Chondrocyte (in vitro differentiated cells): ENCODE measurements around the gene HOXD13. TPM values are rescaled to one million over a fixed set of nuclear protein-coding genes. Genes with fewer than 3 reads are reported as not detected.

Experiments used
- DNase-seq: peaks from one replicate; pipeline ENCODE4 v3.0.0; 2021; ENCODE audit warnings: mixed read lengths, low spot score
- H3K27ac Mint-ChIP-seq: one replicate; pipeline ENCODE4 v1.8.0; 2021; ENCODE audit warnings: mild to moderate bottlenecking, moderate library complexity, mixed read lengths; ENCODE audit not compliant: unreplicated experiment
- H3K27me3 Mint-ChIP-seq: 2 replicates; pipeline ENCODE4 v1.8.0; 2021; ENCODE audit warnings: low read depth, mixed read lengths
- H3K36me3 Mint-ChIP-seq: 2 replicates; pipeline ENCODE4 v1.8.0; 2021; ENCODE audit warnings: low read depth, mixed read lengths
- H3K4me1 Mint-ChIP-seq: 2 replicates; pipeline ENCODE4 v1.8.0; 2021; ENCODE audit warnings: low read depth, mild to moderate bottlenecking, mixed read lengths
- H3K4me3 Mint-ChIP-seq: one replicate; pipeline ENCODE4 v1.8.0; 2021; ENCODE audit warnings: mild to moderate bottlenecking, moderate library complexity, mixed read lengths; ENCODE audit not compliant: unreplicated experiment
- H3K9me3 Mint-ChIP-seq: 2 replicates; pipeline ENCODE4 v1.8.0; 2021; ENCODE audit warnings: low read depth, mixed read lengths
- total RNA-seq: library from RNA; stranded (reverse); gene quantifications from 3 replicates; pipeline ENCODE4 v1.2.1, GENCODE V29; 2021
- TF ChIP-seq, protein P1 (sequence below): fragments of 200-600 bp; sonication (generic); IDR thresholded peaks from 2 replicates; pipeline ENCODE4 v1.5.0; 2021; ENCODE audit warnings: antibody characterized with exemption, mild to moderate bottlenecking, moderate library complexity

HOXD13 gene
- total RNA-seq, 1 donor from 2014 or later = not detected

DNA sequence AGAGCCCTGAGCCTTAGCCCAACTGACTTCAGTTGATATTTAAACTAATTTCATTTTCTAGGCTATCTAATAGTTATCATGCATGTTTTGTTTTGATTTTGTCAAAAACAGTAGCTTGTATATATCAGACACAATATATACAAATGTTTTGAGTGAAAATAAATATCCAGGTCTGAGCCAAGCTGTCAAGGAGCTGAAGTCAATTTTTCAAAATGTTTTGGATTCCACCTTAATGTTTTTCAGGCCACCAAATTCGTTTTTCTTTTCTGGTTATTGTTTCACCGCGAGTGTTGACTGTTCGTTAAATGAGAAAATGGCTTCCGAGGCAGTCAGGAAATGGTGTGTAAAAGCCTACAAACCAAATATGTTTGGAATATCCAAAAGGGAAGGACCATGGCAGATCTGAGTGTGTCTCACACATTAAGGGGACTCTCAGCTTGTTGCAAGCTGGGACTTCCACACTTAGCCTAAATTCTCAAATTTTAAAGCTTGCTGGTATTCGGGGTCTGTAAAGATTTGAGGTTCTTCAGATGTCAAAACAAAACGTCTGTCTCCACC, 9.9 kb downstream of the HOXD13 start:
- Mint-ChIP-seq H3K4me1 (peaks cover 30% of the 10 kb centered on the region), H3K27me3 (peaks cover 87% of the 10 kb centered on the region), H3K9me3 (no peaks in the 10 kb centered on the region), H3K4me3 (no peak overlapping the region), H3K36me3 (peaks cover 4% of the 10 kb centered on the region), H3K27ac (no peak overlapping the region)
- TF ChIP-seq, protein P1, sequence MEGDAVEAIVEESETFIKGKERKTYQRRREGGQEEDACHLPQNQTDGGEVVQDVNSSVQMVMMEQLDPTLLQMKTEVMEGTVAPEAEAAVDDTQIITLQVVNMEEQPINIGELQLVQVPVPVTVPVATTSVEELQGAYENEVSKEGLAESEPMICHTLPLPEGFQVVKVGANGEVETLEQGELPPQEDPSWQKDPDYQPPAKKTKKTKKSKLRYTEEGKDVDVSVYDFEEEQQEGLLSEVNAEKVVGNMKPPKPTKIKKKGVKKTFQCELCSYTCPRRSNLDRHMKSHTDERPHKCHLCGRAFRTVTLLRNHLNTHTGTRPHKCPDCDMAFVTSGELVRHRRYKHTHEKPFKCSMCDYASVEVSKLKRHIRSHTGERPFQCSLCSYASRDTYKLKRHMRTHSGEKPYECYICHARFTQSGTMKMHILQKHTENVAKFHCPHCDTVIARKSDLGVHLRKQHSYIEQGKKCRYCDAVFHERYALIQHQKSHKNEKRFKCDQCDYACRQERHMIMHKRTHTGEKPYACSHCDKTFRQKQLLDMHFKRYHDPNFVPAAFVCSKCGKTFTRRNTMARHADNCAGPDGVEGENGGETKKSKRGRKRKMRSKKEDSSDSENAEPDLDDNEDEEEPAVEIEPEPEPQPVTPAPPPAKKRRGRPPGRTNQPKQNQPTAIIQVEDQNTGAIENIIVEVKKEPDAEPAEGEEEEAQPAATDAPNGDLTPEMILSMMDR = no peak
- DNase-seq = no peak

- Mint-ChIP-seq H3K9me3 (no peaks in the 10 kb centered on the region), H3K4me3 (no peak overlapping the region), H3K27ac (no peak overlapping the region), H3K27me3 (peaks cover 79% of the 10 kb centered on the region), H3K36me3 (peaks cover 3% of the 10 kb centered on the region), H3K4me1 (peaks cover 23% of the 10 kb centered on the region)
- TF ChIP-seq, protein P1 = no peak
- no peak for DNase-seq
Measured at GRCh38 chr2:176103194-176103593, 10.7 kb downstream of the HOXD13 start.

- Mint-ChIP-seq H3K4me1 (peaks cover 25% of the 10 kb centered on the region), H3K27me3 (peaks cover 79% of the 10 kb centered on the region), H3K36me3 (peaks cover 3% of the 10 kb centered on the region), H3K4me3 (no peak overlapping the region), H3K9me3 (no peaks in the 10 kb centered on the region), H3K27ac (no peak overlapping the region)
- DNase-seq = no peak
- TF ChIP-seq, protein P1 = no peak
Measured at GRCh38 chr2:176103742-176104315, 11.3 kb downstream of the HOXD13 start.

DNA sequence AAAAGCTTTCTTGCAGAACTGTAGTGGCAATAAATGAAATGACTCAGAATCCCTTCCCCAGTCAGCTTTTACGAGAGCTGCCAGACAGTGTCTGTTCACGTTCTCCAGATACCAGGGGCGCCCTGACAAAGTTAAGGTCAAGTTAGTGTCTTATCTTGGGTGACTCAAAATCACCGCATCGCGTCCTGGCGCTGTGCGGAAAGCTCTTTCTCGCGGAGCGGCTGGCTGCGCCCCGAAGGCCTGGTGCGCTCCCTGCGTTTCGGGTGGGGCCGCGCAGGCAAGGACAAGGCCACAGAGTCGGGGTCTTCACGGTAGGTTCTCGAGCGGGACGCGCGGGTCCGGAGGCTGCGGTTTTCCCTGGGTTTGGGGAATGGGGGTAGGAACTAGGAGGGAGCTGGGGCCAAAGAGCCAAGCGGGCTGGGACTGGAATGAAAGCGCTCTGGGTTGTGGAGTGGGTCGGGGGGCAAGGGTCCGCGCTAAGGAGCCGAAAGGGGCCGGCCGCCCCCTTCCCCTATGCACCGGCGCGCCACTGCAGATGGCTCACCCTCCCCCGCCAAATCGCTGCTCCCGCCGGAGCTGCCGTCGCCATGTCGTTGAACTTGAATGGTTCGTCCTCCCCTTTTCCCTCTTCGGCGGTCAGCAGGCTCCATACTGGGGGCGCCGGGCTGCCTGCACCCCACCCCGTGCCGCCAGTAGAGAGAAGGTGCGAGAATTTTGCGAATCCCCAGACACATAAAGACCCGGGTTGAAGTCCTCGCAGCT, 12.0 kb downstream of the HOXD13 start:
- Mint-ChIP-seq H3K4me3 (peak overlapping the region; percentile 33), H3K27me3 (peaks cover 79% of the 10 kb centered on the region), H3K27ac (no peak overlapping the region), H3K36me3 (peaks cover 3% of the 10 kb centered on the region), H3K9me3 (no peaks in the 10 kb centered on the region), H3K4me1 (peaks cover 30% of the 10 kb centered on the region)
- no peak for DNase-seq
- TF ChIP-seq, protein P1 = no peak

DNA sequence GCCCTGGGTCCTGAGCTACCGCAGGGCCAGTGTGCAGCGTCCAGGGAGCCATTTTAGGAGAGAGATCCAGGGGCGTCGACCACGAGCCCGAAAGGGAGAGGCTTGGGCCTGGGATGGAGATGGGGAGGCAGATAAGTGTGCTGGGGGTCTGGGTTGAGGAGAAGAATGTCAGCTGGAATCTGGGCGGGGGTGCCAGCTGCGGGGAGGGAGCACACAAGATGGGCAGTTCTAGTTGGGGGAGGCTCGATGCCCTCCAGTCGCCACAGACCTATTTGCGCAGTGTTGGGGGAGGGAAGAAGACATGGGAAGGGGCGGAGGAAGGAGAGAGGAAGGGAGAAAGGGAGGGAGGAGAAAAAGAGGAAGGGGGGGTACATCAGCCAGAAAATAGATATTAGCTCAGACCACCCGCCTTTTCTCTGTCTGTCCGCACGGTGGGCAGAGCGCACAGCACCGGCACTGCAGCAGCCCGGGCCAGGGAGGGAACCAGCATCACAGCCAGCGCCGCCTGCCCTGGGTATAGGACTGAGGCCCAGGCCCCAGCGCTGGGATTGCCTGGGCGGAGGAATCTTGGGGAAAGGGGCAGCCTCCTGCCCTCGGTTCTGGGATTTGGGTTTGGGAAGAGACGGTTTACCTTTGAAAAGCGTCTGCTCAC, 12.7 kb downstream of the HOXD13 start:
- Mint-ChIP-seq H3K27me3 (peaks cover 82% of the 10 kb centered on the region), H3K27ac (no peak overlapping the region), H3K9me3 (no peaks in the 10 kb centered on the region), H3K4me1 (peaks cover 30% of the 10 kb centered on the region), H3K4me3 (peak overlapping the region; percentile 33), H3K36me3 (peaks cover 3% of the 10 kb centered on the region)
- TF ChIP-seq, protein P1 = no peak
- DNase-seq = no peak
